ENCODE results near the gene SEC24B.

GRCh38 chr4:109553130-109553529 is 119.5 kb downstream of the SEC24B start:
- TF ChIP-seq, protein P1, sequence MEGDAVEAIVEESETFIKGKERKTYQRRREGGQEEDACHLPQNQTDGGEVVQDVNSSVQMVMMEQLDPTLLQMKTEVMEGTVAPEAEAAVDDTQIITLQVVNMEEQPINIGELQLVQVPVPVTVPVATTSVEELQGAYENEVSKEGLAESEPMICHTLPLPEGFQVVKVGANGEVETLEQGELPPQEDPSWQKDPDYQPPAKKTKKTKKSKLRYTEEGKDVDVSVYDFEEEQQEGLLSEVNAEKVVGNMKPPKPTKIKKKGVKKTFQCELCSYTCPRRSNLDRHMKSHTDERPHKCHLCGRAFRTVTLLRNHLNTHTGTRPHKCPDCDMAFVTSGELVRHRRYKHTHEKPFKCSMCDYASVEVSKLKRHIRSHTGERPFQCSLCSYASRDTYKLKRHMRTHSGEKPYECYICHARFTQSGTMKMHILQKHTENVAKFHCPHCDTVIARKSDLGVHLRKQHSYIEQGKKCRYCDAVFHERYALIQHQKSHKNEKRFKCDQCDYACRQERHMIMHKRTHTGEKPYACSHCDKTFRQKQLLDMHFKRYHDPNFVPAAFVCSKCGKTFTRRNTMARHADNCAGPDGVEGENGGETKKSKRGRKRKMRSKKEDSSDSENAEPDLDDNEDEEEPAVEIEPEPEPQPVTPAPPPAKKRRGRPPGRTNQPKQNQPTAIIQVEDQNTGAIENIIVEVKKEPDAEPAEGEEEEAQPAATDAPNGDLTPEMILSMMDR (IDR thresholded peaks at IDR 0.05), result no peak
- TF ChIP-seq POLR2A (IDR thresholded peaks at IDR 0.05), result no peak

Measured in adrenal gland (tissue), 5 donors.